GM19239 (cell line): Measurements from ENCODE around the gene SPP1.
"Not testable (repeated sequence)": the region's sequence is repeated elsewhere in the genome, so short reads cannot be mapped to it uniquely, and the experiment has no call there.

Source experiments
- DNase-seq: peaks from one replicate; pipeline ENCODE4 v3.0.0; 2011; ENCODE audit warnings: low spot score; ENCODE audit not compliant: insufficient read length
- FAIRE-seq: peaks from 2 replicates; lab custom pipeline; 2011; peaks lifted over from hg19 to GRCh38; lab: Jason Lieb, UNC

SPP1 gene

DNA sequence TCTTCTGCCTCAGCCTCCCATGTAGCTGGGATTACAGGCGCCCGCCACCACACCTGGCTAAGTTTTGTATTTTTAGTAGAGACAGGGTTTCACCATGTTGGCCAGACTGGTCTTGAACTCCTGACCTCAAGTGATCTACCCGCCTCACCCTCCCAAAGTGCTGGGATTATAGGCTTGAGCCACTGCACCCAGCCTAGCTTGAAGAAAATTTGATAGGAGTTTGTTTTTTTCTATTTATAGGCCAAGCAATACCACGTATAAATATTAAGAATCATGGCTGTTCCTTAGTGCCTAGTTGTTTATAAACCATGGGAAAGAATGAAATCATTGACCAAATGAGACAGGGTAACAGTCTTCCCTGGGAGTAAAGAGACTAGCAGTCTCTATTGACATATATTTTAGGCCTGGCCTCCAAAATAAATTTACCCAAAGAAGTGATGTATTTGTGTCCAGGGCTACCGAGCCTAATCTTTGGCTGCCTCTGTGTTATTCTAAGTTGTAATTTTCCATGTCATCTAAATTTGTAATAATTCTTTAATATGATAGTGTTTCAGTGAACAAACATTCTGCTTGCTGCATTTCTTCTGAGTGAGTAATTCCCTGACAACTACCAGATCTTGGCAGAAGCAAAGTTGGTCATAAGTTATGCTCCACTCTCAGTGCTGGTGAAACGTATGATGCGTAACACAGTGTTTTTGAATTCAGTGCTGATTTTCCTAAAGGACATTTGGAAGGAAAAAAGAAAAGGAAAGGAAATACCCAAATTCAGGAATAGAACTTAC lies 42.2 kb downstream of the SPP1 start:
- FAIRE-seq (no peak), DNase-seq (no peak)

DNA sequence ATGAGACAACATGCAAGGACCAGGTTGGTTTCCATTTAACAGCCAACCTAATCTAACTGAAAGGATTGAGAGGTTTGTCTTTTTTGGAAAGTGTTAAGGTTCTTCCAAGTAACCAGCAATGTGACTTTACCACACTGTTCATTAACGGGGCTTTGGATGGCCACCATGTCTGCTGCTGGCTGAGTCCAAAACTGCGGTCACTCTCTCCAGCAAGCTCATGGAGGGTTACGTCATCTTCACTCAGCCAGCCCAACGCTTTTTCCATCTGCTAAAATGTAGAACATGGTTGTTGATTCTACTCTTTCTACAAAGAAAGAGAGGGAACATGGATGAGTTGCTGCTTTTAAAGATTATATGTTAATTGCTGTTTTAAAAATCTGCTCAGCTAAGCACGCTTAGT lies 43.0 kb downstream of the SPP1 start:
- FAIRE-seq (no peak), DNase-seq (no peak)

DNA sequence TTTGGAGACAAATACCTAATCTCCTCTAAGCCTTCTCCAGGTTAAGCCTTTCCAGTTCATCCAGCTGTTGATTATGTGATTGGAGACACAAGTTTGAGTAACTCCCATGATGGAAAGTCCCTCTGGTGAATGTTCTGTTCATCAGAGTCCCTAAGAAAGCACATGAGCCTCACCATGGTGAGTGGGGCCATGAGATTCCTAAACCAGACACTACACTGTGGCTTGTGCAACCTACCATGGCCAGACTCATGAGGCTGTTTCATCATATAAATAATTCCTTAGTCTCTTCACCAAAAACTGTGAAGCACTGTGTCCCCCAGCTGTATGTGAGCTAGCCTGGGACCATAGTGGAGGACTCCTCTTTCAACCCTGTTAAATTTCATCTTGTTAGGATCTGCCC lies 46.3 kb downstream of the SPP1 start:
- DNase-seq (no peak), FAIRE-seq (no peak)

DNA sequence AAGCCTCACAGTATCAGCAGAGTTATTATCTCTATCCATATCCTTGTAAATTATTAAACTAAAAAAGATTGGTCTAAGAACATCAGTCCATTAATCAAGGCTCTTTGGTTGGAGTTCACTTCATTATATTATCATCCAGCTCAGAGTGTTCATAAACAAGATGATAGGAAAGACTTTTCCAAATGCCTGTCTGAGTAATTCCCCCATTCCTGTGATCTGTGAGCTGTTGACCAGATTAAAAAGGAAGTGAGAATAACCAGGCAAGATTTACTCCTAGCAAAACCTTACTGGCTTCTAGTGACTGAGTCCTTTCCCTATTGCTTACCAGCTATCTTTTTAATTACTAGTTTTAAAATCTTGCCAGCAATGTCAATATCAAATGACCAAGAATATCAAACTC lies 46.8 kb downstream of the SPP1 start:
- DNase-seq: no peak
- peak; percentile 11 for FAIRE-seq

DNA sequence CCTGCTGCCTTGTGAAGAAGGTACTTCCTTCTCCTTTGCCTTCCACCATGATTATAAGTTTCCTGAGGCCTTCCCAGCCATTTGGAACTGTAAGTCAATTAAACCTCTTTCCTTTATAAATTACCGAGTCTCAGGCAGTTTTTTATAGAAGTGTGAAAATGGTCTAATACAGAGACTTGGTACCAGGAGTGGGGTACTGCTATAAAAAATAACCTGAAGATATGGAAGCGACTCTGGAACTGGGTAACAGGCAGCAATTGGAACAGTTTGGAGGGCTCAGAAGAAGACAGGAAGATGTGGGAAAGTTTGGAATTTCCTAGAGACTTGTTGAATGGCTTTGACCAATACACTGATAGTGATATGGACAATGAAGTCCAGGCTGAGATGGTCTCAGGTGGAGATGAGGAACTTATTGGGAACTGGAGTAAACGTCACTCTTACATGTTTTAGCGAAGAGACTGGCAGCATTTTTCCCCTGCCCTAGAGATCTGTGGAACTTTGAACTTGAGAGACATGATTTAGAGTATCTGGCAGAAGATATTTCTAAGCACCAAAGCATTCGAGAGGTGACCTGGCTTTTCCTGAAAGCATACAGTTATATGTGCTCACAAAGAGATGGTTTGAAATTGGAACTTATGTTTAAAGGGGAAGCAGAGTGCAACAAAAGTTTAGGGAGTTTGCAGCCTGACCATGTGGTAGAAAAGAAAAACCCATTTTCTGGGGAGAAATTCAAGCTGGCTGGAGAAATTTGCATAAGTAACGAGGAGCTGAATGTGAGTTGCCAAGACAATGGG lies 50.6 kb downstream of the SPP1 start:
- not testable (repeated sequence) for DNase-seq
- FAIRE-seq: peak; percentile 35

DNA sequence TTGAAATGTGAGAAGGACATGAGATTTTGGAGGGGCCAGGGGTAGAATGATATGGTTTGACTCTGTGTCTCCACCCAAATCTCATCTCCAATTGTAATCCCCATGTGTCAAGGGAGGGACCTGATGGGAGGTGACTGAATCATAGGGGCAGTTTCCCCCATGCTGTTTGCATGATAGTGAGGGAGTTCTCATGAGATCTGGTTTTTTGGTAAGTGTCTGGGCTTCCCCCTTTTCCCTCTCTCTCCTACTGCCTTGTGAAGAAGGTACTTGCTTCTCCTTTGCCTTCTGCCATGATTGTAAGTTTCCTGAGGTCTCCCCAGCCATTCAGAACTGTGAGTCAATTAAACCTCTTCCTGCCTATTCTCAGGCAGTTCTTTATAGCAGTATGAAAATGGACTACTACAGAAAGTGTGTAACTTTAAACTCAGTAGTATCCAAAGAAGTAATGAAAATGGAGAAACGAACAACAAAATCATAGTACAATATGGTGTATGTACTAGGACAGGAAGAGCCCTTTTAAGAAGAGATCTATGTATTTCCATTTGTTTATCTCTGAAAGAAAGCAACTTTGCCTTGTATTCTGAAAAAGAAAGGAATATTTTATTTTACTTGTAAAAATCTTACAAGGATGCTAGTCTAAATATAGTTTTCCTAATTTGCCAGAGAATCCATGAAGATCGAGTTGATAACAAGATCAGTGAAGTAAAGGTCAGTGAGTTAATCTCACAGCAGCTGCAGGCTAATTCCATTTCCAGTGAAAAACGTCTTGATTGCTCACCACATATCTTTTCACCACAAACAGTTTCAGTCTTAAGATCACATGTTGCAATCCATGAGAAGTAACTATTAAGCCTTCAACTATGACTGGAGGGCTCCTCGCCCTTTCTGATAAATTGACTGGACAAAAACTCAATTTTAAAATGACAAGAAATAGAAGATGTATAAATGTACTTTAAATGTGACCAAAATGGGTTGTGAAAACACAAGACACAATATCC lies 52.4 kb downstream of the SPP1 start:
- DNase-seq (no peak), FAIRE-seq (no peak)

DNA sequence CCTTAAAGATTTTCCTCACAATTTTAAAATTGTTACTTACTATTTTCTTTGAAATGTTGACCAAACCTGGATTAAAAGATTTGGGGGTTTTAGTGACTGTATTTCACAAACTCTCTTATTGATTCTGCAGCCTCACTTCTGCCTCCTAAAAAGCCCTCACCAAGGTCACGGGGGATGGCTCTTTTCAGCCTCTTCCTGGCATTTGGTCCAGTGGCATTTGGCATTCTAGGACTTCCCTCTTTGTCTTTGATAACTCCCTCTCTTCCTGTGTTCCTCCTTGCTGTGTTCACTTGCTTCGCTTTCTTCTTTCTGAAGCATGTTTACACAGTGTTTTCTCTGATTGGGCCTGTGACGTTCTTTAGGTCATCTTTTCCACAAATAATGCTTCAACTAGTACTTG lies 53.4 kb downstream of the SPP1 start:
- DNase-seq (no peak), FAIRE-seq (no peak)

DNA sequence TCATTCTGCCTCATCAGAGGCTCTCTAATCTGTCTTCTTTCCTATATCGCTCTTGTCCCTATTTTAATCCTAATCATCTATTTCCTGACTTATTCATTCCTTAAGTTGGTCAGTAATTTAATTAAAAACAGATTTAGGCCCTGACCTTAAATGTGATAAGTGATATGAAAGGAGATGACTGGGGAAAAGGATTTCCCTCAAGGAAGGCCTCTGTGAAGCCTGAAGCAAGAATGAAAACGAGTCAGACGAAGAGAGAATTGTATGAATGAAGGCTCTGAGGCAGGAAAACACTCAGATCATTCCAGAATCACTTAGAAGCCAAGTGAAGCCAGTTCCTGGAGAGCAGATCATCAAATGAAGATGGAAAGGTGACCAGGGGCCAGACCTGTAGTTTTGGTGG lies 54.0 kb downstream of the SPP1 start:
- FAIRE-seq (no peak), DNase-seq (no peak)

DNA sequence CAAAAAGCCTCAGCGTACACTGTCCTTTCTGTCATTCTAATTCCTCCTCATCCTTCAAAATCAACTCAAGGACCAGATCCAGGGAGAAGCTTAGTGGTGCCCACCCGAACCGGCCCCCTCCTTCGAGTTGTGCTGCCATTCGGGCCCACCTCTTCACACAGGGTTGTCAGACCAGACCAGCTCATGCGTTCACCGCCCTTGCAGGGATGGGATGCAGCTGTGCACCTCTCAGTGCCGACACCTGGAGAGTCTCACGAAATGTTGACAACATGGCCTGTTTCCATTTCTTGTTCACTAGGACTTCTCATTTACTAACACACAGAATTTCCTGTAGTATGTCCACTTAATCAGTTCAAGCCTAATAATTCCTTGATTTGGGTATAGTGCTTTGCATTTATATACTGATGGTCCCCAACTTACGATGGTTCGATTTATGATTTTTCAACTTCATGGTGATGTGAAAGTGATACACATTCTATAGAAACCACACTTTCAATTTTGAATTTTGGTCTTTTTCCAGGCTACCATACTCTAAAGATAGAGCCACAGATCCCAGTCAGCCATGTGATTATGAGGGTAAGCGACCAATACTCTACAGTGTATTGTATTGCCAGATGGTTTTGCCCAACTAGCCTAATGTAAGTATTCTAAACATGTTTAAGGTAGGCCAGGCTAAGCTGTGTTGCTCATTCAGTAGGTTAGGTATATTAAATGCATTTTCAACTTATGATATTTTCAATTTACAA lies 55.2 kb downstream of the SPP1 start:
- FAIRE-seq (no peak), DNase-seq (no peak)
